ENCODE results near the gene PLXNA4.

Gene PLXNA4

DNA sequence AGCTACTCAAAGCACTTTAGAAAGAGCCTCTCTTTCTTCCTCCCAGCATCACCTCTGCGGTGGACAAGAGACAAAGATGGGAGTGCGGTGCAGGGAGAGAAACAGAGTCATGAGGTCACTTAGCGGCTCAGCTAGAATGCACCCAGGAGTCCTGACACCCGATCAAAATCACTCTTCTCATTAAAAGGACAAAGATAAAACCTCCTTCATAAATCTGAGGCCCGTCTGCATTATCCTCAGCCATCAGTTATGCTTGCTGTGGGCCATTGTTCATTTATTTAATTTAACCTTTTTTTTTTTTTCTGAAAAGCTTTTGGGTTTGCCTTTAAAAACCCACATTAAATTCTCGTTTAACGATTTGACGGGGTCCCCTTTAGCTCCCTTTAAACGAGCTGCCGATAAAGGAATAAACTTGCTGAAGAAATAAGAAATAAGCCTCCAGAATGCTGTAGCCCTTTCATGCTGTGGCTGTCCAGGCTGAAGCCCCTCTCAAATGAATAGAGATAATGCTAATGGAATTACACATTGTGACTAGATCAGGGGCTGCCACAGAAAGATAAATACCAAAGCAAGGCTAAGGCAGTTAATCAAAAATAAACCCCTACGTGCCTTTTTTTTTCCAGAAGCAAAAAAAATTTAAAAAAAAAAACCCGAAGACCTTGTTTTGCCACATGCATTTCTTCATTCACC lies 16.1 kb upstream of the PLXNA4 start:
- DNase-seq (no peak), ATAC-seq (no peak)

DNA sequence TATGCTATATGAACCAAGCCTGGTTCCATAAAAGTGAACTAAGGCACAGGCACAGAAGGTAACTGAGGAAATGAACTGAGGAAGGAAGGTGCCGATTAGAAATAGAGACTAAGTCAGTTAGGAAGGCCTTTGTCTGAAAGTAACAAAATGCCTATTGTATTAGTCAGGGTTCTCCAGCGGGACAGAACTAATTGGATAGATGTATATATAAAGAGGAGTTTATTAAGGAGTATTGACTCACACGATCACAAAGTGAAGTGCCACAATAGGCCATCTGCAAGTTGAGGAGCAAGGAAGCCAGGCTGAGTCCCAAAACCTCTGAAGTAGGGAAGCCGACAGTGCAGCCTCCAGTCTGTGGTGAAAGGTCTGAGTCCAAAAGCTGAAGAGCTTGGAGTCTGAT lies 13.9 kb upstream of the PLXNA4 start:
- ATAC-seq = no peak
- DNase-seq = no peak

DNA sequence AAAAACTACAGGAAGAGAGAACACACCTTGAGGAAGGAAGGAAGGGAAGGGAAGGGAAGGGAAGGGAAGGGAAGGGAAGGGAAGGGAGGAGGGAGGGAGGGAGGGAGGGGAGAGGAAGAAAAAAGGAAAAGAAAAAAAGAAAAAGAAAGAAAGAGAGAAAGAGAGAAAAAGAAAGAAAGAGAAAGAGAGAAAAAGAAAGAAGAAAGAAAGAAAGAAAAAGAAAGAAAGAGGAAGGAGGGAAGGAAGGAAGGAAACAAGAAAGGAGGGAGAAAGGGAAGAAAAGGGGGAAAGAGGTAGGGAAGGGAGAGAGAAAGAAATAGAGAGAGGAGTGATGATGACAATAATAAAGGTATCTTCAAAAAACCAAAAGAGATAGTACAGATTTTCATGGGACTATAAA lies 12.3 kb upstream of the PLXNA4 start:
- DNase-seq (no peak), ATAC-seq (no peak)

DNA sequence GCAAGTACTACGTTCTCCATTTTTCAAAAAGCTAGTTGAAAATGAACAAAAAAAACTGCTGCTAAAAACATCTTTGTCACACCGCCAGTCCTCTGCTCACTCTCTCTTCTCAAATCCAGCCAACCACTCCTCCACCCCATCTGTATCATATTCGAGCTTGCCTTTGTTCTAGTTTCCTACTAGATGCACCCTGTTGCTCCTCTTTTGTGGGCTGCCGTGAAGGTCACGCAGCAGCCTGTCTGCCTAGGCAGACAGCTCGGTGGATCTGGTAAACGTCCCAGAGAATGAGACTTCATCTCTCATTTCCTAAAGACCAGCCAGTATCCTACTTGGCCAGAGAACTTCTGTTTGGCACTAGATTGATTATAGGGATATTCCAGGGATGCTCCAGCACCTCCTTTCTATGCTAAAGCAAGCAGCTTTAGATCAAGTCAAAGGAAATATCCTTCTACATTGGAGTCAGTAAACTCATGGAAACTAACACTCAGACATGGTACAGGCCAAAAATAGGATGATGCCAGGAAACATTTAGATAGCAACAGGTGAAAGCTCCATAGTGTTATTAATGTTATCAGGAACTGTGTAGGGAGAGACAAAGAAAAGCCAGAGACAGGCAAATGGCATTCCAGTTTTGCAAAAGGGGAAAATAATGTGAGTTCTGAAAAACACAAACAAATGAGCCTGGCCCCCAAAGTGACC lies 8.7 kb upstream of the PLXNA4 start:
- ATAC-seq = no peak
- DNase-seq = no peak

DNA sequence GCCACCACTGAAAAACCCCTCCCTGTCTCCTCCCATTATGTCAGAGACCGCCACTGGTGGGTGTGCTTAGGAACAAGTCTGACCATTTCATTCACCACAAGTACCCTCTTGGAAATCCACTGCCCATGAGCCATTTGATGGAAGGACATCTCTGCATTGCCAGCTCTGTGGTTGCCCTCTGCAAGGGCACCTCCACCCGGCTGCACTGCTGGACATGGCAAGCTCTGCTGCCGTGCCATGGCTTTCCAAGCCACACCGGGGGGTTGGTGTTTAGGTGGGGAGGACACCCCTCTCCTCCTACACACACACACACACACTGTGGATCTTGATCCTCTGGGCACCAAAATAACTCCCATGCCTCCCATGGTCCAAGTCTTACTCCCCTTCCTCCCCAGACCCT lies 5.2 kb upstream of the PLXNA4 start:
- DNase-seq = no peak
- ATAC-seq = no peak

DNA sequence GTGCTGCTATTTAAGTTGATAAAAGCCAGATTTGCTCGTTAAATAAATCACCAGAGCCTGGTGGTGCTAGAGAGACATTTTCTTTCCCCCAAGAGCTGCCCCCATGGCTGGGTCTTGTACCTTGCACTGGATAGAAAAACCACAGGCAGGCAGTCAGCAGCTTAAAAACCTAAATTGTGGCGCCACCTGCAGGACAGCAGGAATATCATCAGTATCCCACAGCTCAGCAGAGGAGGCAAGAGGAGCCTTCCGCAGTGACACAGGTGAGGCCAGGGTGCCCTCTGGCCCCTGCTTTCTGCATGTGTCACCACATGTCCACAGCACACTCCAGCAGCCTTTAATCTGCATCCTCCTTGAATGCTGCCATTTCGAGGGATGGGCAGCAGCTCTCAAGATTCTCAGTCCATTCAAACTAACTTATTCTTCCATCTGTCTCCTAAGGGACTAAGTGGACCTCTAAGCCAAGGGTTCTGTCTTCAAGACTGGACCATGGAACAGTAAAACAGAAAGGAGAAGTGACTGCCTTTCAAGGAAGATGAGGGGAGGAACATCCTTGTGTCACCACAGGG lies 4.5 kb upstream of the PLXNA4 start:
- DNase-seq (peak; percentile 76), ATAC-seq (peak; percentile 77)

DNA sequence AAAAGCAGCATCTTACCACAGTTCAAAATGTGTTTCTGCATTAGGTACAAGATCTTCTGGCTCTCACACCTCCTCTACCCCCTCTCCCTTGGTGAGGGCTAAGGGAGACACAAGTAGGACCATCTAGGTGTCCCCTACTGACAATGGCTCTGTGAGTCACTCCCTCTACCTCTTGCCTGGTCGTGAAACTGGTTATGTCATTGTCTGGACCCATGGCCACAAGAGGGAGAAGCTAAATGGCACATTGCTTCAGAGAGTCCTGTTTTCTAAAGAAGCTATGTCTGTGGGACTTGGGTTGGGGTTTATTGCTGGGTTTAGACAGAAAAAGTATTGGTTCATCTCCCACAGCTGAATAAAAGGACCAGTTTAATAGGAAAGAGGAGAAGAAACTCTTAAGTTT lies 4.0 kb upstream of the PLXNA4 start:
- ATAC-seq (peak; percentile 39), DNase-seq (no peak)

DNA sequence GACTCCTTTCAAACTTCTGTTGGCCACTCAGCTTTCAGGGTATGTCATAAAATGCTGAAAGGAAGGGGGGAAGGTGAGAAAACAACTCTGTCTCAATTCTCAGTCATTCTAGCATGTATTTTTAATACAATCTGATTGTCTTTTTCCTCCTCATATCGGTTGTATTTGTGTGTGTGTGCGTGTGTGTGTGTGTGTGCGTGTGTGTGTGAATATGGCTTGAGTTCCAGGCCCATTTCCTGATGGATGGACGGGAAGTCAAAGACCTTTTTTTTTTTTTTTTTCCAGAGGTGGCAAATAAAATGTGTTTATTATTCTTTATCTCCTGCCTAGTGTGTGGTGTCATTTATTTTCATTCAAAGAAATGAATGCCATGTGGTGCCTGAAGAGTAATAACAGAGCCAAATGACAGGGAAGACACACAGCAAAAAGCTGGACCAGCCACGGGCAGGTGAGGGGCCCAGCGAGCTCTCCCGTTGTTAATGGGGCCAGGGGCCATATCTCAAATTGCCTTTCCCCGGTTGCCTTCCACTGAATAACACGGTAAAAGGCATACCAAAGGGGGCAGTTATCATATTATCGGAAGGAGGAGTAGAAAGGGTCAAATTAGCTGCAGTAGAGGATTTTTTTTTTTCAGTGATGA lies 3.1 kb upstream of the PLXNA4 start:
- DNase-seq (no peak), ATAC-seq (no peak)

DNA sequence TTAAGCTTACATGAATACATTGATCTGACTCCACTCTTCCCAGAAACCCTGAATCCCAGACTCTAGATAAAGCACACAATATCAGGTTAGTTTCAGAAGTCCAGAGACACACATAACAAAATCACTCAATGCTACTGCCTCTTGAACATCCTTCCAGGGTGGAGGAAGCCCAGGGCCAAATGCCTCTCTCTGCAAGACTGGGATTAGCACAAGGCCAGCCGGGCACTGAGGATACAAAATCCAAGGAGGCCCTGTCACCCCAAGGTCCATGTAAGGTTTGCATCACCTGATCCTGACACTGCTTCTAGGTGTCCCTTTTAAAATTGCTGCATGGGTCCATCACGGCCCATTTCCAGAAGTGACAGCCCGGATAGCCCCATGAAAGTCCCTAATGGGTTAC lies 2.6 kb upstream of the PLXNA4 start:
- no peak for DNase-seq
- no peak for ATAC-seq

DNA sequence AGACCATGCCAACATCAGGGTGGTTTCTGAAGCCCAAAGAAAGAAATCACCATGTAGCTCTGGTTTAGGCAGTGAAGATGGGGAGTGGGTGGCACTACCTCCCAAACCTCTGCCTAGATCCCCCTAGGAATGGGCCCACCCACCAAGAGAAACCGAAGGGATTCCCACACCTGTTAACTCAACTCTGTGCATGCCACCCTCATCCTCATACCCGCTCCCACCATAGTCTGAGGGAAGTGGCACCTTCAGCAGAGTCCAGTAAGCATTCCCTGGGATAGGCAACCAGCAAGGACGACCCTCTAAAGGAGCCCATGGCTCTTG lies 1.7 kb upstream of the PLXNA4 start:
- DNase-seq (no peak), ATAC-seq (no peak)

DNA sequence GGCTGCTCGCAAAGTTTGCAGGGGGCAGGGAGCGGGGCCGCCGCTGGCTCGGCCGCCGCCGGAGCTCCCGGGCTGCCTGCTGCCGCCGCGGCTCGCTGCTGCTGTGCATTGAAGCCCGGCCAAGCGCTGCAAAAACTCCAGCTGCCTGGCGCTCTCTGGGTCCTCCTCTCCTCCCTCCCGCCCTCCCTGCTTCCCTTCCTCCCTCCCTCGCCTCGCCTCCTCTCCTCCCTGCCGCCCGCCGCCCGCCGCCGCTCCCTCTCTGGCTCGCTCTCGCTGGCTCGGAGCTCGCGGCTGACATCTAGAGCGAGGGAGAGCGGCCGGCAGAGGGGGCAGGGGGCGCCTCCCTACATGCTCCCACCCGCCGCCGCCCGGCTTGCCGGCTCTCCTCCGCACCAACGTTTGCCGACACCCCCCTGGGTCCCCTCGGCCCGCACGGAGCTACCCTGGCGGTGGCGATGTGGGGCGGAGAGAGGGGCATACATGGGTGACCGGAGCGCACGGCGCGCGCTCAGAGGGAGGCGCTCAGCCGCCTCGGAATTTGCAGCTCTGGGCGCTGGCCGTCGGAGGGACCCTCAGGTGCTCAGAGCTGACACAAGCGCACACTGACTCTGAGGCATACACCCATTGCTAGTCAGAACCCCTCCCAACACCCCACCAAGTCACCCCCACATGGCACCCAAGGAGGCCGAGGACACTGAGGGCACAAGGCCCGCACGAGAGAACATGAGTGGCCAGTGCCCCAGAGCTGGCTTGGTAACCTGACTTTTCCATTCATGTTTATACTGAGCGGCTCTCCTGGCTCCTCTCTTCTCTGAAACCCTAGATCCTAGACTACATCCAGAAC lies 1.2 kb upstream of the PLXNA4 start:
- ATAC-seq = no peak

DNA sequence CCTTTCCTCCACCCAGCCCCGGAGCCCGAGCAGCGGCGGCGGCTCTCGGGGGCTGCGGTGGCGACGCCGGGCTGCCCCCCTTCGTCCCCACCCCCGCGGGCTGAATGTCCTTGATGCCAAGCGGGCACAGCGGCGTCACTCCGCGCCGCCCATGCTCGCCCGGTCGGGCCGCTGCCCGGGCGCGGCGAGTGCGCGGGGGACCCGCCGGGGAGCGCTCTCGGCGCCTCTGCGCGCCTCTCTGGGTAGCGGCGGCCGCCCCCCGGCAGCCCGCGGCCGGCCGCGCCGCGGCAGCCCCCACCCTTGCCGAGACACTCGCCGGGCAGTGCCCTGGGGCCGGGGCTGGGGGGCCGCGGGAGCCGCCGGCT lies 433 bp upstream of the PLXNA4 start:
- no peak for ATAC-seq
- DNase-seq = peak; percentile 8

More for the DNA sequence above, 1.2 kb upstream of the PLXNA4 start:
- peak; percentile 21 for DNase-seq

DNA sequence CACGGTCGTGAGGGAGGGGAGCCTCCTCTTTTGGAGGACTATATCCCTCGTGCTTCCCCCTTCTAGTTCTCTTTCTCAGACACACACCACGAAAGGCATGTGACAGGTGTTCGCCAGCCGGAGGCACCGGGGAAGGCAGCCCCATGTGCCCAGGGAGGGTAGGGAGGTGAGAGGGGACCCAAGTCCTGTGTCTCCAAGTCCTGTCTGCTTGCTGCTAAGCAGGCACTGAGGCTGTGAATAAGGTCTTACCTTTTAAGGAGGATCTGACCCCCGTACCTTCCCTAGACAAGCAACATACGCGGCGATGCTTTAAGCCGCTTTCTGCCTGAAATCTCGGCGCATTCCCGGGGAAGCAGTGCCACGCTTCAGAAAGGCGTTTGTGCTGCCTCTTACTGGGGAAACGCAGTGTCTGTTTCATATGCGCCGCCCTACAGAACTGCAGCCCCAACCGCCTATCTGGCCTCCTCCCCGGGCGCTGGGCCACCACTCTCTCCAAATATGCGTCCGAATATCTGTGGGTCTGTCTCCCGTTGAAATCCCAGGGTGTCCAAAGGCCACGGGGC lies 770 bp downstream of the PLXNA4 start:
- peak; percentile 15 for DNase-seq
- no peak for ATAC-seq

DNA sequence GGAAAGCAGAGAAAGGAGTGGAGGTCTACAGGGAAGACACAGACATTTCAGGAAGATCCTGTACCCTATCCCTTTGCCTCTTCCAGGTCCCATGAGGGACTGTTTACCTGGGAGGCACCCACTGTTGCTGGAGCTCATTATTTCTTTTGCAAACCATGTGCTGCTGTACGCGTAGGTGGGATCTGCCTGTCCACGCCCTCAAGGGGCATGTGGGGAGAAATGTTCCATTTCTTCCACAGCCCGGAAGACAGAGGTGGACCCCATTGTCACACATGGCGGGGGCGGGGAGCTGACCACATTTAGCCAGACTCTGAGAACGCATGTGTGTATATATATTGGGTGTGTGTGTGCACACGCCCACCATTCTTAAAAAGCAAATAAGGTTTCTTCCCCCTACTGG lies 2.0 kb downstream of the PLXNA4 start:
- DNase-seq = peak; percentile 19
- no peak for ATAC-seq

DNA sequence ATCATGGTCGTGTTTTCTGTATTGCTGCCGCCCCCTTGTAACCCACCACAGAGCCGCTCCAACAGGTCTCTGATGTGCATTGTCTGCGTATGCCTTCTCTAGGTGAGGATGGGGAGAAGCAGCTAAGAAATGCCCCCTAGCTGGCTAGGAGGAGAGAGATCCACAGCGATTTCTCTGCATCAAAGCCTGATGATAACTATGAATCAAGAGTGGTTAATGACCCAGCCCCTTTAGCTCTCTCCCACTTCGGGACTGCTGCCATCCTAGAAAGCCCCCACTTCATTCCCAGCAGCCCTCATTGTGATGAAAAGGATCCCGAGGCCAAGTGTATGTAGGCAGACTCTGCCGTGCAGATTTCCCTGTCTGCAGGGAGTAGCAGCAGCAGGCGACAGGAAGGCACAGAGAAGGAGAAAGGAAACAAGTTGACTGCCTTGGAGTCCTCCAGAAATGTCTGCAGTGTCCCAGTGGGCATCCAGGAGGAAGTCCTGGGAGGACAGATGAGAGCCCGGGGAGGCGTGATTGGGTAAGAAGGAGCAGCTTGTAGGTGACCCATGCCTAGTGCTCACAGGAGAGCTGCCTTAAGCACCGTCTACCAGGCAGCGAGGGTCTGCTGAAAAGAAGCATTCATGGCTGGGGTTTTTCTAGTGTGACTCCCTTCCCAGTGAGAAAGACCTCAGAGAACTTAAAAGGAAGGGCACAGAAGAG lies 2.9 kb downstream of the PLXNA4 start:
- DNase-seq (no peak), ATAC-seq (no peak)

DNA sequence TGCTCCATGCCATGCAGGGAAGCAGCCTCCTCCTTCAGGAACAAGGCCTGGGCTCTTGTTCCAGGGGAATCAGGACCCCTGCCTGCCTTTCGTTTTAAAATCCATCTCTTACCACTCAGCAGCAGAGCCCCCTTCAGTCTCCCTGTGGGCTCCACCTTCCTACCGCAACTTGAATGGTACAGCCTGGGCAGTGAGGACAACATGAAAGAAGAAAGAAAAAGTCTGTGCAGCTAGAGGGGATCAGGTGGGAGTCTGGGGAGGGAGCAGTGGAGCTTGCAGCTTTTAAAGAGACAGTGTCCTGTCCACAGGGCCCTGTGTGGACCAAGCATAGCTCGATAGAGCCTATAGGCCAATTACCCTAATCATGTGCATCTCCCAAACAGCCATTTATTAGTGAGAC lies 3.7 kb downstream of the PLXNA4 start:
- ATAC-seq = no peak
- DNase-seq = no peak

DNA sequence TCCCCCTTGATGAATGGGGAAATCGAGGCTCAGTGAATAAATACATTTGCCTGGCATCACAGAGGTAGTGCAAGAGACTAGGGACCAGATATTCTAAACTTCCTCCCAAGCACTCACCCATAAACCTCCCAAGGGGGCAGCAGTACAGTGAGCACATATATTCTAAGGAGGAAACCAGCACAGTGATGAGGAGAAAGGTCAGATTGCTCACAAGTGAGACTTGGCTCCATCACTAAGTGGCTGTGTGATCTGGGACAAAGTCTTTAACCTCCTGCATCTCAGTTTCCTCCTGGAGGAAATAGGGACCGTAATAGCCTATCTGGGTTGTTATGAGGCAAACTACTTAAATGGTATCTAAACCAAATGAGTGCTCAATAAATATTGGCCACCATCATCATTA lies 4.3 kb downstream of the PLXNA4 start:
- ATAC-seq = no peak
- no peak for DNase-seq

DNA sequence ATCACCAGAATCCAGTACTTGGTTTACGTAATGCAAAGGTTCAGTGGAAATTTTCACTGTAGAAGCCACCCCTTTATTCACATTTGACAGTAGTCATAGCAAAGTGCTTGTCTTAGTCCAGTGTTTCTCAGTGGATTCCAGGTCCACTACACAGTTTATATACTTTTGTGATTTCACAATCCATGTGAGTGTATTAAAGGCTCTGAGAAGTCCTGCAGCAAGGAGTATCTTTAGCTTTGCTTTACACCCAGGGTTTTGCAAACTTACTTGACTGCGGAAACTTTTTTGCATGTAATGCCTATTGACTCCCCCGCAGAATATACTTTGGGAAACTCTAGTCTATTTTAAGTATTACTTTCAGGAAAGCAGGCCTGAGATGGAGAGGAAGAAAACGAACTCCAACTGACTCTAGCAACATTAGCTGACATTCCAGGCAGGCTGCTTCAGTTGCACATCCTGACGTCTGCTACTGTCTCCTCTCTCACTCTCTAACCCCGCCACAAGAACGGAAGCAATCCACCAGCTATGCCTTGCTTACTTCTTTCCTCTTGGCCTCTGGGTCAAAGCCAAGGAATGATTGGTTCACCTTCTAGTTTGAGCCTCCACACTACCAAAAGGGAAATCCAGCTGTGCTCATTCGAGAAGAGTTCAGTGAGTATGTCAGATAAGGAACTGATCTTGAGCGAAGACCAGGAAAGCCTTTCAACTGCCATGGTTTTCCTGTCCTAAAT lies 6.2 kb downstream of the PLXNA4 start:
- DNase-seq (no peak), ATAC-seq (no peak)

DNA sequence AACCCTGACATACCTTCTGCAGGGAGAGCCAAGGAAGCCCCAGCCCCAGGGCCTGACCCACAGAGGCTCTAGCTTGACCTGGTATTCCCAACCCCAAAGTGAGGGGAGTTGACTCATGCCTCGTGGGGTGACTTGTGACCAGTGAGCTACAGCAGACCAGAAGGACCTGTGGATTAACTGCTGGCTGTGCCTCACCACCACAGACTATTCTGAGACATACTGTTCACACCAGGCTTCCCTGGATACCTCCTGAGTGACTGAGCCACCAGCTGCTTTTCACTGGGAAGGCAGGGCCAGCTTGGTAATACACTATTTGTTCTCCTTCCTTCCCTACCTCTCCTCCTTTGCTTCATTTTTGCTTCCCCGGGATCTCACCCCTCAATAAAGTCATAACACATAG lies 7.3 kb downstream of the PLXNA4 start:
- ATAC-seq = no peak
- DNase-seq = no peak

DNA sequence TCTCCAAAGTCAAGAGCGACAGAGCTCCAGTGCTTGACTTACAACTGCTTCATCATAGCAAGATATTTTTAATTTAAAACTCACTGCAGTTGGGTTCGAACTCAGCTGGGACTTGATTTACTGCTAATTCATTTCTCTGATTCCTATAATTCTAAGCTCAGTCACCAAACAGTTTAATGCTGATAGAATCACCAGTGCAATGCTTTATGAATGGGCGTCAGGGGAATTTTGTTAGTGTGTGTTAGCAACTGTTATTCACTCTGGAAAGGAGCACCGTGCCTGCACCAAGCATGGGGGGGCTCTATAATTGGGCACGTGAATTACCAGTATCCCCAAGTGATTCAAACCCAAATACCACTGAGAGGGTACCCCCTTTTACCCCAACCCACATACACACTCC lies 10.4 kb downstream of the PLXNA4 start:
- DNase-seq (no peak), ATAC-seq (no peak)

DNA sequence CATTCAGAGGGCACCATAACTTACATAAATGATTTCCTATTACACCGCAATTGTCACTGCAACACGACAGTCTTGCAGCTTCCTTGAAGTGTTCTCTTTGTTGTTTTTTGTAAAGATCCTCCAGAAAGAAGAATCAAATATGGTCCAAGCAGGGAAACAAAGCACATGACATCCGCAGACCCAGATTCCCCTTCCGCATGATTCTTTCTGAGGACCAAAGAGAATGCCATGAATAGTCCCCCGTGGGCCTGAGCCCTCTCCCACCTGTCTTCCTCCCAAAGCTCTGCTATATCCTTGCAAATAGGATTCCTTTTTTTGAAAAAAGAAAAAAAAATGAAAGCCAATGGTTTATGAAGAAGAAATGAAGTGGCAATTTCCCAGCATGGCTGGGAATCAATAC lies 10.8 kb downstream of the PLXNA4 start:
- DNase-seq (no peak), ATAC-seq (no peak)
